Measurements from ENCODE around the gene NRARP. TPM values are rescaled to one million over a fixed set of nuclear protein-coding genes. Genes with fewer than 3 reads are reported as not detected.
A peak's percentile ranks its signal among the peaks of the same experiment; 100 is the strongest.

Gene NRARP
- total RNA-seq, 2 experiments from 2014 or later, result 6.9 to 8.9 TPM

GRCh38 chr9:137275203-137275587 is 26.9 kb downstream of the NRARP start:
- no peak overlapping the region for H2AFZ ChIP-seq (ENCODE audit: low read length)
- no peaks in the 10 kb centered on the region for H3K9me3 ChIP-seq (ENCODE audit: low read length)
- H4K20me1 ChIP-seq (ENCODE audit: insufficient read depth, low read length), result no peaks in the 10 kb centered on the region
- peaks cover 23% of the 10 kb centered on the region; the same call in 1 of the 2 replicates for H3K36me3 ChIP-seq (ENCODE audit: insufficient read depth, low read length)
- POLR2A ChIA-PET, result interaction anchor here (0.9 to 1.2 kb wide), 2 partner anchors 21 to 34 kb away, joined by 3 to 4 read pairs; partner anchors contain the start of gene TUBB4B
- peak overlapping the region; percentile 77 for H3K27ac ChIP-seq (ENCODE audit: low read depth, low read length, poor library complexity, severe bottlenecking)
- H3K4me2 ChIP-seq (ENCODE audit: low read length), result peak overlapping the region; percentile 81
- no peaks in the 10 kb centered on the region for H3K9me2 ChIP-seq (ENCODE audit: insufficient read depth, low read length)
- BruUV-seq (replicated peaks), result no TSS peak
- H3K79me2 ChIP-seq (ENCODE audit: insufficient read depth, low read depth, low read length), result no peaks in the 10 kb centered on the region
- DNase-seq (ENCODE audit: low spot score), result no peak
- H3K4me1 ChIP-seq (ENCODE audit: insufficient read depth, low read length, poor library complexity, severe bottlenecking), result peaks cover 67% of the 10 kb centered on the region
- no peak for TF ChIP-seq EZH2phosphoT487 (IDR thresholded peaks at IDR 0.05; ENCODE audit: borderline replicate concordance, low read depth, low read length)
- TF ChIP-seq CTCF (conservative IDR thresholded peaks at IDR 0.05; ENCODE audit: low read length), result no peak
- intact Hi-C loops (cut with micrococcal nuclease; ENCODE audit: unreplicated experiment), result no loop called here
- H3K4me3 ChIP-seq (ENCODE audit: low read depth, low read length, poor library complexity, severe bottlenecking), result no peak overlapping the region
- CTCF ChIA-PET (ENCODE audit: unreplicated experiment), result interaction anchor here (1.2 kb wide), 1 partner anchor 11 kb away, joined by 4 read pairs; no protein-coding TSS in a partner anchor

- Histone ChIP-seq H3K27ac (ENCODE audit: low read depth, low read length, poor library complexity, severe bottlenecking) (peak overlapping the region; percentile 77), H3K79me2 (ENCODE audit: insufficient read depth, low read depth, low read length) (peaks cover 4% of the 10 kb centered on the region; the same call in 1 of the 2 replicates), H3K36me3 (ENCODE audit: insufficient read depth, low read length) (peaks cover 34% of the 10 kb centered on the region; the same call in 1 of the 2 replicates), H3K4me1 (ENCODE audit: insufficient read depth, low read length, poor library complexity, severe bottlenecking) (peaks cover 79% of the 10 kb centered on the region), H3K4me3 (ENCODE audit: low read depth, low read length, poor library complexity, severe bottlenecking) (no peak overlapping the region), H2AFZ (ENCODE audit: low read length) (no peak overlapping the region), H3K9me2 (ENCODE audit: insufficient read depth, low read length) (no peaks in the 10 kb centered on the region), H4K20me1 (ENCODE audit: insufficient read depth, low read length) (no peaks in the 10 kb centered on the region), H3K4me2 (ENCODE audit: low read length) (peak overlapping the region; percentile 81), H3K9me3 (ENCODE audit: low read length) (no peaks in the 10 kb centered on the region)
- CTCF ChIA-PET (ENCODE audit: unreplicated experiment), result interaction anchor here (0.6 to 1.2 kb wide), 2 partner anchors 13 to 53 kb away, joined by 3 to 4 read pairs; no protein-coding TSS in a partner anchor
- BruUV-seq (replicated peaks), result no TSS peak
- peak; percentile 53 for DNase-seq (ENCODE audit: low spot score)
- POLR2A ChIA-PET, result interaction anchor here (0.6 to 1.2 kb wide), 3 partner anchors 20 to 169 kb away, joined by 3 read pairs; partner anchors contain the start of gene TUBB4B
- intact Hi-C loops (cut with micrococcal nuclease; ENCODE audit: unreplicated experiment), result no loop called here
- no peak for TF ChIP-seq EZH2phosphoT487 (IDR thresholded peaks at IDR 0.05; ENCODE audit: borderline replicate concordance, low read depth, low read length)
- TF ChIP-seq CTCF (conservative IDR thresholded peaks at IDR 0.05; ENCODE audit: low read length), result no peak
These were observed 28.3 kb downstream of the NRARP start for GRCh38 chr9:137273611-137274320.

- H3K4me3 ChIP-seq (ENCODE audit: low read depth, low read length, poor library complexity, severe bottlenecking), result no peak overlapping the region
- peaks cover 79% of the 10 kb centered on the region for H3K4me1 ChIP-seq (ENCODE audit: insufficient read depth, low read length, poor library complexity, severe bottlenecking)
- H3K4me2 ChIP-seq (ENCODE audit: low read length), result no peak overlapping the region; the same call in 1 of the 2 replicates
- H4K20me1 ChIP-seq (ENCODE audit: insufficient read depth, low read length), result no peaks in the 10 kb centered on the region
- DNase-seq (ENCODE audit: low spot score), result no peak
- TF ChIP-seq EZH2phosphoT487 (IDR thresholded peaks at IDR 0.05; ENCODE audit: borderline replicate concordance, low read depth, low read length) (no peak), CTCF (conservative IDR thresholded peaks at IDR 0.05; ENCODE audit: low read length) (no peak)
- BruUV-seq (replicated peaks), result no TSS peak
- H3K9me3 ChIP-seq (ENCODE audit: low read length), result no peaks in the 10 kb centered on the region
- H3K27ac ChIP-seq (ENCODE audit: low read depth, low read length, poor library complexity, severe bottlenecking), result no peak overlapping the region
- ChIA-PET CTCF (ENCODE audit: unreplicated experiment) (no interaction called here), POLR2A (no interaction called here)
- H2AFZ ChIP-seq (ENCODE audit: low read length), result no peak overlapping the region
- H3K79me2 ChIP-seq (ENCODE audit: insufficient read depth, low read depth, low read length), result peaks cover 8% of the 10 kb centered on the region; the same call in 1 of the 2 replicates
- intact Hi-C loops (cut with micrococcal nuclease; ENCODE audit: unreplicated experiment), result no loop called here
- peaks cover 39% of the 10 kb centered on the region; the same call in 1 of the 2 replicates for H3K36me3 ChIP-seq (ENCODE audit: insufficient read depth, low read length)
- no peaks in the 10 kb centered on the region for H3K9me2 ChIP-seq (ENCODE audit: insufficient read depth, low read length)
These were observed 29.0 kb downstream of the NRARP start for GRCh38 chr9:137273095-137273490.
